DLD1 (cell line): ENCODE results near the gene TRIM56.
"Not testable (repeated sequence)": the region's sequence is repeated elsewhere in the genome, so short reads cannot be mapped to it uniquely, and the experiment has no call there.

Experiments
- in situ Hi-C: cut with HindIII; loops from 2 replicates; pipeline ENCODE4 v1.10.0; 2017; ENCODE audit warnings: low sequenced_read_pairs

Gene TRIM56

GRCh38 chr7:101132626-101133600 lies 47.6 kb downstream of the TRIM56 start:
- in situ Hi-C loops, result not testable (repeated sequence)

DNA sequence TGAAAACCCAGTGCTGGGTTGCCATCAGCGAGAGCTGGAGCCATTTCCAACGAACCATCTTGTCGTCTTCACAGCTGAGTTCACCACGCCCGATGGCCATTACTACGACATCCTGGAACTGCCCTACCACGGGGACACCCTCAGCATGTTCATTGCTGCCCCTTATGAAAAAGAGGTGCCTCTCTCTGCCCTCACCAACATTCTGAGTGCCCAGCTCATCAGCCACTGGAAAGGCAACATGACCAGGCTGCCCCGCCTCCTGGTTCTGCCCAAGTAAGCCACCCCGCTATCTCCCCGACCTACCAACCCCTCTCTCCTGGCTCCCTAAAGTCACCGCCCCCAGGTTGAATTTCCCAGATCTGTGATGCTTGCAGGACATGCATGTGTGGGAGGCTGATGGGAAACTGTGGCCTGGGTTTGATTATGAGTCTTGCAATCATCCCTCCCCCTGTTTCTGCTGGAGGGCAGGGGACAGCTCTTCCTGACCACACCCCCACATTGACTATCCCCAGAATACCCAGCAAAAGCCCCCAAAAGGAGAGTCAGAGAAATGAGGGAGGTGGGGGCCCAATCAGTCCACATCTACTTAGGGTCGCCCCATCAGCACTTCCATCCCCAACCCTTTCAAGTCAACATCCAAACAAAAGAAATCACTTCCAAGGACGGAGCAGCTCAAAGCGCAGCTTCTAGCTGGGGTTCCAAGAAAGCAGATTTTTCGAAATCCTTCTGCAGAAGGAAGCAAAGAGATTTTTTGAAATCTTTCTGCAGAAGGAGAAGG lies 48.5 kb downstream of the TRIM56 start:
- in situ Hi-C loops, result no loop called here

DNA sequence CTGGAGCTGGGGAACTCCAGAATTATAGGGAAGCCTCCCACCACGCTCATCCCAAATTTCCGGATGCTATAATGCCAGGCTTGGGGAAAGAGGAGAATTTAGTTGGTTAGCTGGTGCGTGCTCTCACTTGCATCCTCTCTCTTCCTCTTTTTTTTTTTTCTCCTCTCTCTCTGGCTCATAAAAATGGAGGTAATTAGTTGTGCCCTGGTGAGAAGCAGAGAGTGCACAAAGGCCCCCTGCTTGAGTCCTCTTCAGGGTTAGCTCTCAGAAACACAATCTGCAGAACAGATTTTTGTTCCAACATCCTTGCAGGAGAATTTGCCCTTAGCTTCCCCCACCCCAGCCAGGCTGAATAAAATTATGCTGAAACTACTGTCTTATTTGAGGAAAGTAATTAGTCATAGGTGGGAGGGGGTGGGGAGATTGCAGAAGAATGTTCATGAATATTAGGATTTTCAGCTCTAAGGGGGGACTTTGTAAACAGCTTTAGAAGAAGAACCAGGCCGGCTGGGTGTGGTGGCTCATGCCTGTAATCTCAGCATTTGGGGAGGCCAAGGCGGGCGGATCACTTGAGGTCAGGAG lies 49.2 kb downstream of the TRIM56 start:
- in situ Hi-C loops, result no loop called here

DNA sequence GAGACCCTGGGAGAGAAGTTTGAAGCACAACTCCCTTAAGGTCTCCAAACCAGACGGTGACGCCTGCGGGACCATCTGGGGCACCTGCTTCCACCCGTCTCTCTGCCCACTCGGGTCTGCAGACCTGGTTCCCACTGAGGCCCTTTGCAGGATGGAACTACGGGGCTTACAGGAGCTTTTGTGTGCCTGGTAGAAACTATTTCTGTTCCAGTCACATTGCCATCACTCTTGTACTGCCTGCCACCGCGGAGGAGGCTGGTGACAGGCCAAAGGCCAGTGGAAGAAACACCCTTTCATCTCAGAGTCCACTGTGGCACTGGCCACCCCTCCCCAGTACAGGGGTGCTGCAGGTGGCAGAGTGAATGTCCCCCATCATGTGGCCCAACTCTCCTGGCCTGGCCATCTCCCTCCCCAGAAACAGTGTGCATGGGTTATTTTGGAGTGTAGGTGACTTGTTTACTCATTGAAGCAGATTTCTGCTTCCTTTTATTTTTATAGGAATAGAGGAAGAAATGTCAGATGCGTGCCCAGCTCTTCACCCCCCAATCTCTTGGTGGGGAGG lies 52.5 kb downstream of the TRIM56 start:
- in situ Hi-C loops, result no loop called here

GRCh38 chr7:101138213-101138870 lies 53.1 kb downstream of the TRIM56 start:
- in situ Hi-C loops, result no loop called here

- in situ Hi-C loops, result no loop called here
These were observed 55.0 kb downstream of the TRIM56 start for GRCh38 chr7:101140339-101140699.

- in situ Hi-C loops, result no loop called here
These were observed 55.6 kb downstream of the TRIM56 start for GRCh38 chr7:101140746-101141382.
